ENCODE measurements around the gene LAMA5.

Gene LAMA5

DNA sequence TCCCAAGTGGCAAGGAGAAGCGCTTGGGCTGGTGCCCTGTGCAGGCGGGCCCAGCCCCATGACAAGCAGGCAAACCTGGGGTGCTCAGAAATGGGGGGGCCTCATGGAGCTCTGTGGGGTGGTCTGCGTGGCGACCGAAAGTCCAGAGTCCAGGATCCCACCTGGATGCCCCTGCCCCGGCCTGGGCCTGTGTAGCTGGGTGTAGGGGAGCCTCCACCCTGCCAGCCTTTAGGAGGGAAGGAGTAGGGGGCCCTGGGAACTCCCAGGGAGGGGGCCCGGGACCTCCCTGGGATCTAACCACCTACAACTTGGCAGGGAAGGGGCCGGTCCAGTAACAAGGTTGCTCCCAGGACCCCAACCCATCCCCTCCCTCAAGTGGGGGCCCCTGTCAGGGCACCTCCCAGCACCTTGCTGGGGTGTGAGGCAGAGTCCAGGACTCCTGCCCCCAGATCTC, 4.5 kb upstream of the LAMA5 start:
- no peak for DNase-seq

GRCh38 chr20:62370807-62371587, 3.9 kb upstream of the LAMA5 start:
- no peak for DNase-seq

GRCh38 chr20:62370115-62370806, 3.1 kb upstream of the LAMA5 start:
- peak in 1 of 2 experiments; percentile 61 for DNase-seq

DNA sequence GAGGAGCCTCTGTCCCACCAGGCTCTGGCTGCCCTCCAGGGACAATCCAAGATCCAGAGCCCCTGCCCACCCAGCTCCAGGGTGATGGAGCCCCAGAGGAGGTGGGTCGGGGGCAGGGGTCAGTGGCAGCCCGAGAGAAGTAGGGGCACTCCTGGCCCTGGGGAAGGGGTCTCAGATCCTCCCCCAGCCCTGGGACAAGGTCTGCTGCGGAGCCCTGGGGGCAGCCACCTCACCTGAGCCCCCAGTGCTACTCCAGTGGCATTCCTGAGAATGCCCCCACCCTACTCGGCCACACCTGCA, 2.7 kb upstream of the LAMA5 start:
- DNase-seq: no peak

- DNase-seq: peak; percentile 87 to 91
These were observed 2.1 kb upstream of the LAMA5 start for GRCh38 chr20:62368976-62369814.

DNA sequence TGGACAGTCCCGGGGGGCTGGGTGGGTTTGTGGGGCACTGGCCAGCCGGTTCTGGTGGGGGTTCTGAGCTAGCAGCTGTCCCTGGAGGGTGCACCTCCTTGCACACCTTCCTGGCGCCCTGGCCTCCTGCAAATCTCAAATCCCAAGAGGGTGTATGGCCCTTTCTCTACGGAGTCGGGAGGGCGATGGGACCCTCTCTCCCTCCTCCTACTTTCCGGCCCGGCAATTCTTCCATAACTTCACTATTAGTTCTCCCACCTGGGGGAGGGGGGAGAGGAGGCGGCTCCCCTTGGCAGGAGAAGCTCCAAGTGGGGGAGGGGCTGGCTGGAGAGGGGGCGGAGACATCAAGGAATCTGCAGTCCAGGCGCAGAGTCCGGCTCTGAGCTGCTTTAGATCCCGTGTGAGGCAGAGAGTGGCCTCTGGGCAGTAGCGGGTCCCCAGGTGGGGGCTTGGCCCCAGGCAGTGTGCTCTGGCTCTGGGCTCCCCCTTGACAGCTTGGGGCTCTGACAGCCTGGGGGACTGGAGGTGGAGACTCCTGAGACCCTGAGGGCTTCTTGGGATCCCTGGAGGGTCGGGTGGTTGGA, 1.4 kb upstream of the LAMA5 start:
- DNase-seq: peak; percentile 73 to 75

DNA sequence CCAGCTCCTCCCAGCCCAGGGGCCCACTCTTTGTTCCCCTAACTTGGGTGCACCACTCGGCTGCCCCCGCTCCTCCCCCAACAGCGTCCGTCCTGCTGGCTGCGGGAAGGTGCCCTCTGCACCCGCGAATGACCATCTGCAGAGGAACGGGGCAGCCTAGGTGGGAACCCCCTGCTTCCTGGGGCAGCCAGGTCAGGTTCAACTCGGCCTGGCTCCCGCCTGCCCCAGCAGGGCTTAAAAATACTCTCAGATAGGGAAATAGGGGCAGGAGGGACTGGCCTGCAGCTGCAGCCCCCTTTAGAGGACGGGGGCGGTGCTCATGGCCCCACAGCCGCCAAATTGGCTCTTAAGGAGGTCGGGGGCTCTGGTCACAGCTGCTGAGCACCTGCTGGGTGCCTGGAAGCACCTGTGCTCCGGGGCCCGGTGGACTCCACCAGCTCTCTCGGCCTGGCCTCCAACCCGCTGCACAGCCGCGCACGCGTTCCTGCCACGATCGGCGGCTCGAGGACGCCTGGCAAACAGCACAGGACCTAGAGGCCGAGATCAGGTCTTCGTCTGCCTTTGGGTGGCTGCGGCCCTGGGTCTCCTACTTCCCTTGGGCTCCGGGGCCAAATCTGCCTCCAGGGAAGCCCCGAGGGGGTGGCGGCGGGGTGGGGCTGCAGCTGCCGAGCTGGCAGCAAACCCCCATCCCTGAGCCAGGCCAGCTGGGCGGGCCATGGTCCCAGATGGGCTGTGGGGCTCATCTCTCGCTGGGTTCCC, 700 bp upstream of the LAMA5 start:
- peak; percentile 79 to 91 for DNase-seq

GRCh38 chr20:62366370-62367135, 559 bp downstream of the LAMA5 start:
- peak; percentile 42 to 71 for DNase-seq

DNA sequence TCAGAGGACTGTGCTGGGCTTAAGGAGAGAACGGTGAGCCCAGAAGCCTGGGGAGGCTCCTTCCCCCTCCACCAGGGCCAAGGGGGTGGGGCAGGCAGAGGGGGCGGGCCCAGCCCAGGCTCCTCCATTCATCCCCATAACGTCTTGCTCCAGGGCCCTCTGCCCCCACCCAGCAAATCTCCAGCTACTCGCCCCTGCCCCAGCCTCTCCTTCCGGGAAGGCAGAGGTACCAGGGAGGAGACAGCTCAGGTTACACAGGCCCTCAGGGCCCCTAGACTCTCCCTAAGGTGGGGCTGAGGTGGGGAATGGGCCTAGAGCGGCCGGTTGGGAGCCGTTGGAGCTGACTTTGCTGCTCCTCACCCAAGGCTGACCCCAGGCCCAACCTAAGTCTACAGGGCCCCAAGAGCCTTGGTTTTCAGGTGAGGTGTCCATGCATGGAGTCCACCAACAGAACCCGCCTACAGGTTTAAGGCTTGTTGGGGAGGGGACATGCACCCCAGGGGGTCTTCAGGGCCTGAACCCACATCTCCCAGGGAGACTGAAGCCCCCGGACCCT, 1.2 kb downstream of the LAMA5 start:
- DNase-seq: peak in 1 of 2 experiments; percentile 46

DNA sequence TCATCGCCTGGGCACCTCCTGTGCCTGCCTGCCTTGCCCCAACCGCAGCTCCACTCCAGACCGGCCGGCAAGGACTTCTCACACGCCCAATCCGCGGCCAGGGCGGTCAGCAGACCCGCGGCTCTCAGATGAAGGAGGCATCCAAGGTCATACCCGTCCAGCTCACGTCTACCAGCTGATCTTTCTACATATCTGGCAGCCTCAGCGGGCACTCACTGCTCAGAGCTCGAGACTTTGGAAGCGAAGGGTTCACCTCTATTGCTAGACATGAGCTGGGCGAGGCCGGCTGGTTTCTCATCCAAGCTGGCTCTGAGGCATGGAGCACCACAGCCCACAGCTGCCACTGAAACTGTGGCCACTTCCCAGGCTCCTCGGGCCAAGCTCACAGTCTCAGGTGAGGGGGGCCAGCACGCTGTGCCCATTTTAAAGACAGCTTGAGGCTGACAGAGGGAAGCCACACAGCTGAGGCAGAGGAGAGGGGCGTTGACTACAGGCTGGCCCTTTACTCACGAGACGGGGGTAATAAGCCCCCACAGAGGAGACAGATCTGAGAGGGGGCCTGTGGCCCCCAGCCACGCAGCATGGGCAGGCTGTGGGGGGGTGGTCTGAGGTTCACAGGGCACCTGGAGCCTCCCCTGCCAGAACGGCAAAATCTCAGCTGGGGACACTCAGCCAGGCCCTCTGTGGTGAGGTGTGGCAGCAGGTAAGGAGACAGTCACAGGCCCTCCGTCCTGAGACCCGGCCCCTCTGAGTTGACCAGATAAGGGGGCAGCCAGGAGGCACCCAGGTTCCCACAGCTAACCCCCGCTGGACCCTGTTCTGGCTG, 2.0 kb downstream of the LAMA5 start:
- no peak for DNase-seq

GRCh38 chr20:62363920-62364851, 2.9 kb downstream of the LAMA5 start:
- no peak for DNase-seq

DNA sequence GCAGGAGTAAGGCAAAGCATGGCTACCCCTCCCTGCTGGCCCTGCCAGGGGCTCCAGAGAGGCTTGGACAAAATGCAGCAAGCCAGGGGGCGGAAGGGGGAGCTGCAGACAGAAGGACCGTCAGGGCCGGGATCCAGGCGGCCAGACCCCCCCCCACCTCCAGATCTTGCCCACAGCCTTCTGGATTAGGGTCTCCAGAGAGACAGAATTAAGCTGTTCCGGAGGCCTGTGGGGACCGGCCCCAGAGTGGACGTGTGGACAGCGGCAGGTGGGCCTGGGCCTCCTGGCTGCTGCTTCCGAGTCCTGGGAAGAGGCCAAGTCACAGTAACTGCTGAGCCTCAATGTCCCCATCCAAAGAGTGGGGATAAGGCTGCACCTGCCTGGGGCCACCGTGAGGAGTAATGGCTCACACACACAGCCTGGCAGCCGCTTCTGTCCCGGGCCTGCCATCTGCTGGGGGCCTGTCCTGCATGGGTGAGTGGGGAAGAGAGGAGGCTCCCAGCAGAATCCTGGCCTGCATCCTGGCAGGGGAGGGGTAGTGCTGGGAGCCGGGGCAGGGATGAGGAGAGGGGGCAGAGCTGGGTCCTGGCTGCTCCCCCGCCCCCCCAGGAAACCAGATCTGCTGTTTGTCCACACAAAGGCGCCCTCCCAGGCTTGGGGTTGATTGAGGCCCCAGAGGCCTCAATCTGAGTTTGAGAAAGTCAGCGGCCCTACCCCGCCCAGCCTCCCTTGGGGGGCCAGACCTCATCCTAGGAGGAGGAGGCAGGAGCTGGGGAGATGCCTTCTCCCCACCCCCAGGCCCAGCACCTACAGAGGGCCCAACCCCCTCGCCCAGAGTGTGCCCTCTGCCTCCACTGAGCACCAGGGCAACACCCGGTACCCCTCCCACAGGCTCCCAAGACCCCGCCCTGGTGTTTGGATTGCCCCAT, 3.9 kb downstream of the LAMA5 start:
- no peak for DNase-seq

GRCh38 chr20:62362590-62362940, 4.5 kb downstream of the LAMA5 start:
- no peak for DNase-seq

DNA sequence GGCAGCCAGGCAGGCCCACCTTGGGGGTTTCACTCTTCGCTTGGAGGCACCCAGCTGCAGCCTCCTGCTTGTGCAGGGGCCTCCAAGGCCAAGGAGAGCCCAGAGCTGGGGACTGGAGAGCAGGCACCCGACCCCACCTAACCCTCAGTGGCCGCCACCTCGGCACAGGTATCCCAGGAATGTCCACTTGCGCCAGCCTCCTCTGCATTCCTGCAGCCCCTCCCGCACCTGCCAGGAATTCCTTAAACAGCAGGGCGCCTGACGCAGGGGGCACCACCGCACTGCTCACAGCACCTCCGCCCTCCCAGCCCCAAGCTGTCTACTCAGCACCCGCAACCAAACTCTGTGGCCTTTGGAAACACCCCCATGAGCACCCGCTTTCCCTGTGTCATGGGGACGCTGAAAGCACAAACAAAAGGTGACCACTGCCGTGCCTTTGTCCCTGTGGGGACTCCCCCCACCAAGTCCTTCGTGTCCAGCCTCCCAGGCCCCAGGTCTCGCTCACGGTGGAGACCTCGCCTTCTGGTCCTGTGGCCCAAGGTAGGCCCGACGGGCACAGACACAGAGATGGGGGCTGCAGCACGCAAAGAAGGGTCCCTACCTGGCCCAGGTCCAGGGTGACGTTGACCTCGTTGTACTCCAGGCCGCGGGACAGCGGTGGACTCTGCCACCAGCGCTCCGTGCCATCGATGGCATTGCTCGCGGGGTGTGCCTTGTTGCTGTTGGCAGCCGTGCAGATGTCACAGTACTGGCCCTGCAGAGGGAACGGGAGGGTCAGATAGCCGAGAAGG, 5.1 kb downstream of the LAMA5 start:
- DNase-seq: no peak

DNA sequence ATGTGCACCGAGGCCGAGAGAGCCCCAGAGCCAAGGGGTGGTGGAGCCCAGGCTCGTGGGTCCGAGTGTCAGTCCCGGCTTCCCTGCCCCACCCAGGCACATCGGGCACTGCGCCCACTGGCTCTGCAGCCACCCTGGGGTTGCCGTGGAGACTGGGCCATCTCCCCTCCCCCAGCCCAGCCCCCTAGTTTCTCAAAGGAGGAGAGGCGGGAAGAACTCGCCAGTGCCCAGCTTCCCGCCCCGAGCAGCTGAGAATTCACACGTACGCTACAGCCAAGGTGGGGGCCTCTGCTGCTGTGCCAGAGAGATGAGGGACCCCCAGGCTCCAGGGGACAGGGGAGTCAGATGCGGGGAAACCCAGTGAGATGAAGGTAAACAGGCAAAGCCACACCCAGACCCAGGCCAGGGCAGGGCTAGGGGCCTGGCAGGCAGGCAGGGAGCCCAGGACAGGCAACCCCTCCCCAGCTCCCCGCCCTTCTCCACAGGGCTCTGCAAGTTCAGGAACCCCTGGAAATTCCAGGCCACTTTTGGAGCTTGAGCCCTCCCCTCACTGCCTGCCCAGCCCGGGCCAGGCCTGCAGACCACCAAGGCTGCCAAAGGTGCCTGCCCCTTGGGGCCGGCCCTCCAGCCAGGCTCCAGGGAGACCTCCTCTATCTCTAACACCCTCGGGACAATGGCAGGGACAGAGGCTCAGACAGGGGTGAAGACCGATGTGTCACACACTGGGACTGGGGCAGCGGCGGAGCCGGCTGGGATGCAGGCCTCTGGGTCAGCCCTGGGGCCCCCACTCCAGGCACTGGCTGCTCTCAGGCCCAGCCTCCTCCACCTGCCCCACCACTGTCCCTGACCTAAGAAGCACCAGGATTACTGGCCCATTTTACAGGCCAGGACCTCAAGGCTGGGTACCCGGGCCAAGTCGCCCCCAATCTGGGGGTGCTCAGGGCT, 6.0 kb downstream of the LAMA5 start:
- no peak for DNase-seq

DNA sequence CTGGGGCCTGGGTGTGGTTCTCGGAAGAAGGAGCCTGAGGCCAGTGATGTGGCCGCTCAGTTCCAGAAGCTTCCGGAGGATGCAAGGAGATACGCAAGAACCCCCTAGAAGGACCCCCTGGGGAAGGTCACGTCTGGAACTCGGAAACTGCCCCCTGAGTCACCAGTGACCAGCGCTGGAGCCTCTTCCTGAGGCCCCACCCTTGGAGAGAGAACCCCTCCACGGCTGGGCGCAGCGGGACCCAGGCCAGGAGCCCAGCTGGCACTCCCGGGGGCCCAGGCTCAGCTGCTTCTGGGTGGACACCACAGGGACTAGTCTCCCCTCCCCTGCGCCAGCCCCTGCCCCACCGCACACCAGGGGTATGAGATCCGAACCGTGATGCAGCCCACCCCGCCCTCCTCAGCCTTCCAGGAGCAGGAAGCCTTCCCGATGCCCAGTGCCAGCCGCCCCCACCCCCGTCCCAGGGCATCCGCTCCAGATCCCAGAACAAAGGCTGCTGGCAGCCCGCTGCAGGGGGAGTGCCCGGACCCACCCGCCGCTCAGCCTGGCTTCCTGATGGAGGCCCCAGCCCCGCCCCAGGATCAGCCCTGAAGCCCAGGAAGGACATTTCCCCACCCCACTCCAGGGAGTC, 7.5 kb downstream of the LAMA5 start:
- no peak for DNase-seq

Data from SHP77 (cell line).